HAP-1 (cell line): Measurements from ENCODE around the gene CGB7.

Source experiments
- DNase-seq, 2 experiments: peaks; one replicate each; pipeline ENCODE4 v3.0.0-alpha.2; 2016 to 2020; ENCODE audit warnings: low spot score in 2 of 2
- H3K27me3 ChIP-seq: fragments of 250-450 bp; sonication (Bioruptor Pico); 2 replicates; pipeline ENCODE4 v1.5.1; 2020; ENCODE audit warnings: low read depth, mild to moderate bottlenecking, moderate library complexity
- H3K36me3 ChIP-seq: fragments of 250-450 bp; sonication (Bioruptor Pico); replicated peaks from 2 replicates; pipeline ENCODE4 v1.5.1; 2020; ENCODE audit warnings: mild to moderate bottlenecking
- H3K4me1 ChIP-seq: fragments of 250-450 bp; sonication (Bioruptor Pico); 2 replicates; pipeline ENCODE4 v1.5.1; 2020; ENCODE audit warnings: mild to moderate bottlenecking
- H3K4me3 ChIP-seq: fragments of 250-450 bp; sonication (Bioruptor Pico); 2 replicates; pipeline ENCODE4 v1.5.1; 2020; ENCODE audit warnings: mild to moderate bottlenecking, moderate library complexity
- H3K9me3 ChIP-seq: fragments of 250-450 bp; sonication (Bioruptor Pico); 2 replicates; pipeline ENCODE4 v1.5.1; 2020; ENCODE audit warnings: mild to moderate bottlenecking, moderate library complexity
- in situ Hi-C: fragments of 300-500 bp; cut with MboI; formaldehyde crosslinking; loops from 3 replicates; pipeline ENCODE4 v1.14.3; 2020; ENCODE audit warnings: low sequenced_read_pairs, inconsistent platforms, mixed read lengths

CGB7 gene

GRCh38 chr19:49009828-49010227 is 47.7 kb downstream of the CGB7 start:
- Histone ChIP-seq H3K4me1 (no peaks in the 10 kb centered on the region), H3K4me3 (no peak overlapping the region), H3K27me3 (no peaks in the 10 kb centered on the region), H3K36me3 (peaks cover 79% of the 10 kb centered on the region), H3K9me3 (no peaks in the 10 kb centered on the region)
- no peak for DNase-seq
- in situ Hi-C loops: no loop called here

- peaks cover 80% of the 10 kb centered on the region for H3K36me3 ChIP-seq
- no peak overlapping the region for H3K4me3 ChIP-seq
- DNase-seq: no peak
- no peaks in the 10 kb centered on the region for H3K9me3 ChIP-seq
- H3K4me1 ChIP-seq: no peaks in the 10 kb centered on the region
- in situ Hi-C loops: no loop called here
- no peaks in the 10 kb centered on the region for H3K27me3 ChIP-seq
Observed at GRCh38 chr19:49006905-49007304, 50.6 kb downstream of the CGB7 start.

GRCh38 chr19:49004964-49005614 is 52.5 kb downstream of the CGB7 start:
- peaks cover 70% of the 10 kb centered on the region for H3K36me3 ChIP-seq
- no peaks in the 10 kb centered on the region for H3K27me3 ChIP-seq
- in situ Hi-C loops: no loop called here
- no peaks in the 10 kb centered on the region for H3K4me1 ChIP-seq
- H3K9me3 ChIP-seq: no peaks in the 10 kb centered on the region
- H3K4me3 ChIP-seq: no peak overlapping the region
- DNase-seq: no peak
